ENCODE measurements around the gene PCDHGA10.
"Not testable (repeated sequence)": the region's sequence is repeated elsewhere in the genome, so short reads cannot be mapped to it uniquely, and the experiment has no call there.

The PCDHGA10 gene

GRCh38 chr5:141430332-141431113 lies 17.7 kb downstream of the PCDHGA10 start, which contains the start of gene PCDHGA12:
TSS of gene PCDHGA12 (plus strand) at chr5:141430507. CDS start at chr5:141430760, 253 bp downstream.
- DNase-seq (ENCODE audit: insufficient read length, low spot score) (no peak), FAIRE-seq (no peak)
- no peak for TF ChIP-seq CTCF (IDR thresholded peaks at IDR 0.05; ENCODE audit: insufficient read depth, missing control alignments)

- DNase-seq (ENCODE audit: insufficient read length, low spot score) (no peak), FAIRE-seq (no peak)
- TF ChIP-seq CTCF (IDR thresholded peaks at IDR 0.05; ENCODE audit: insufficient read depth, missing control alignments) = no peak
Measured at GRCh38 chr5:141431286-141431685, 18.5 kb downstream of the PCDHGA10 start.

- not testable (repeated sequence) for DNase-seq (ENCODE audit: insufficient read length, low spot score); FAIRE-seq
Measured at GRCh38 chr5:141432308-141432707, 19.5 kb downstream of the PCDHGA10 start.

- not testable (repeated sequence) for DNase-seq (ENCODE audit: insufficient read length, low spot score); FAIRE-seq
Measured at GRCh38 chr5:141432726-141433125, 19.9 kb downstream of the PCDHGA10 start.

- FAIRE-seq = no peak
- TF ChIP-seq CTCF (IDR thresholded peaks at IDR 0.05; ENCODE audit: insufficient read depth, missing control alignments) = no peak
Measured at GRCh38 chr5:141434006-141434405, 21.2 kb downstream of the PCDHGA10 start.

GRCh38 chr5:141437221-141437620 lies 24.4 kb downstream of the PCDHGA10 start:
- DNase-seq (ENCODE audit: insufficient read length, low spot score) = no peak
- FAIRE-seq = no peak
- TF ChIP-seq CTCF (IDR thresholded peaks at IDR 0.05; ENCODE audit: insufficient read depth, missing control alignments) = no peak

More at GRCh38 chr5:141434006-141434405, 21.2 kb downstream of the PCDHGA10 start:
- no peak for DNase-seq (ENCODE audit: insufficient read length, low spot score)

- no peak for DNase-seq (ENCODE audit: insufficient read length, low spot score)
Measured at GRCh38 chr5:141439411-141440141, 26.8 kb downstream of the PCDHGA10 start.

More at GRCh38 chr5:141439411-141440141, 26.8 kb downstream of the PCDHGA10 start:
- FAIRE-seq = no peak
- no peak for TF ChIP-seq CTCF (IDR thresholded peaks at IDR 0.05; ENCODE audit: insufficient read depth, missing control alignments)
